Measurements from ENCODE around the gene SPSB4. TPM values are rescaled to one million over a fixed set of nuclear protein-coding genes. Genes with fewer than 3 reads are reported as not detected.

The SPSB4 gene
- total and polyA plus RNA-seq, 2 of the 8 experiments (the other 6 are each of a cell fraction or from before 2014, with no cell fraction given), result 15.1 to 17.2 TPM

- CTCF ChIA-PET (ENCODE audit: partially characterized antibody), result interaction anchor here (0.6 to 8.2 kb wide), 16 partner anchors 9 to 104 kb away, joined by 3 to 238 read pairs (median 8); partner anchors contain the start of gene SPSB4
- no peak overlapping the region for H3K9ac ChIP-seq (replicated peaks in 1 of 4; ENCODE audit: extremely low read depth in 1 of 4, low read depth in 3 of 4, low read length in 3 of 4)
- no peak for TF ChIP-seq ZNF274 (IDR thresholded peaks at IDR 0.05; ENCODE audit: borderline replicate concordance, extremely low read depth, low read length)
- TF ChIP-seq CTBP2 (IDR thresholded peaks at IDR 0.05; ENCODE audit: borderline replicate concordance, insufficient read depth, insufficient read length, low read length), result no peak
- no peak for TF ChIP-seq TAF7 (optimal IDR thresholded peaks at IDR 0.05; ENCODE audit: borderline replicate concordance, low read depth, low read length)
- TF ChIP-seq POLR2AphosphoS5 (IDR thresholded peaks at IDR 0.05; ENCODE audit: low read depth, low read length), result no peak
- no peak for TF ChIP-seq SIRT6 (IDR thresholded peaks at IDR 0.05; ENCODE audit: low read length)
- no peak for TF ChIP-seq MAX (IDR thresholded peaks at IDR 0.05)
- no peak for TF ChIP-seq SP2 (IDR thresholded peaks at IDR 0.05; ENCODE audit: low read length)
- no peak for TF ChIP-seq TBP (IDR thresholded peaks at IDR 0.05; ENCODE audit: low read depth, low read length)
These were observed 51.9 kb downstream of the SPSB4 start for GRCh38 chr3:141103067-141103466.

More at GRCh38 chr3:141103067-141103466, 51.9 kb downstream of the SPSB4 start:
- Histone ChIP-seq H4K91ac (replicated peaks; ENCODE audit: insufficient read length, low read length) (no peak overlapping the region), H2BK12ac (ENCODE audit: low read depth, low read length) (no peak overlapping the region), H2BK20ac (ENCODE audit: low read length) (no peak overlapping the region), H3K27me3 (replicated peaks in 1 of 4; ENCODE audit: control insufficient read depth in 3 of 4, extremely low read depth in 1 of 4, insufficient read depth in 3 of 4, low read length in 3 of 4) (no peaks in the 10 kb centered on the region), H2AFZ (ENCODE audit: low read length) (no peak overlapping the region), H3K4me2 (ENCODE audit: insufficient read depth in 1 of 2, low read depth in 2 of 2, low read length in 2 of 2) (no peak overlapping the region), H3K4ac (replicated peaks; ENCODE audit: insufficient read length, low read depth, low read length) (no peak overlapping the region), H3K79me2 (ENCODE audit: control insufficient read depth in 1 of 2, insufficient read depth in 2 of 2, low read length in 2 of 2) (no peaks in the 10 kb centered on the region), H3K18ac (ENCODE audit: extremely low read depth, low read length) (no peak overlapping the region), H2BK120ac (replicated peaks; ENCODE audit: low read depth, low read length) (no peak overlapping the region), H2BK5ac (ENCODE audit: low read depth, low read length) (no peak overlapping the region), H3K36me3 (ENCODE audit: control insufficient read depth in 2 of 4, insufficient read depth in 4 of 4, low read length in 3 of 4) (no peaks in the 10 kb centered on the region), H3K27ac (ENCODE audit: low read depth, low read length) (no peak overlapping the region), H2BK15ac (ENCODE audit: low read length) (no peak overlapping the region), H3K23ac (ENCODE audit: insufficient read length) (no peak overlapping the region), H3K4me3 (ENCODE audit: extremely low read depth in 1 of 4, insufficient read depth in 2 of 4, low read depth in 3 of 4, low read length in 4 of 4) (no peak overlapping the region), H3K4me1 (replicated peaks in 1 of 4; ENCODE audit: control insufficient read depth in 3 of 4, insufficient read depth in 4 of 4, low read length in 3 of 4) (peaks cover 0 to 5% (median 4%) of the 10 kb centered on the region in 4 experiments; a peak in 5 of 7 replicates), H4K5ac (ENCODE audit: insufficient read length, low read depth, low read length) (no peak overlapping the region), H4K20me1 (replicated peaks in 1 of 2; ENCODE audit: control insufficient read depth in 1 of 2, insufficient read depth in 2 of 2, low read length in 2 of 2) (no peaks in the 10 kb centered on the region), H2AK5ac (ENCODE audit: low read depth, low read length) (no peak overlapping the region), H3K14ac (ENCODE audit: insufficient read length) (no peak overlapping the region), H3K23me2 (ENCODE audit: low read depth, low read length) (no peaks in the 10 kb centered on the region), H3K79me1 (ENCODE audit: low read depth, low read length) (no peaks in the 10 kb centered on the region), H3K9me3 (ENCODE audit: insufficient read depth in 2 of 2, low read depth in 1 of 2, low read length in 1 of 2) (peaks cover 0 to 6% of the 10 kb centered on the region in 2 experiments; a peak in 3 of 4 replicates), H3K56ac (replicated peaks; ENCODE audit: insufficient read length, low read depth, low read length) (no peak overlapping the region), H4K8ac (ENCODE audit: extremely low read depth, insufficient read depth, low read length) (no peak overlapping the region)
- no peak for FAIRE-seq
- POLR2A ChIA-PET (ENCODE audit: partially characterized antibody), result interaction anchor here (0.6 to 0.8 kb wide), 2 partner anchors 34 to 51 kb away, joined by 3 to 6 read pairs; no protein-coding TSS in a partner anchor
- no peak for DNase-seq (ENCODE audit: low read depth in 1 of 2, low spot score in 2 of 2)
- 75% methylated on average over 2 of the region's 2 CpGs; no CpG with 5 or more reads in 1 of the 2 experiments for WGBS, 2 experiments (ENCODE audit: extremely low coverage in 1 of 2, insufficient coverage in 1 of 2, insufficient read length in 1 of 2, insufficient replicate concordance in 2 of 2, low coverage in 1 of 2, low lambda C conversion rate in 2 of 2, missing lambda C conversion rate in 1 of 2)

Measured in H1 (cell line).